Measurements from ENCODE around the gene TRIM22.
"Not testable (repeated sequence)": the region's sequence is repeated elsewhere in the genome, so short reads cannot be mapped to it uniquely, and the experiment has no call there.

The TRIM22 gene

GRCh38 chr11:5689551-5689983, at the start of gene TRIM22:
Gene TRIM22 (plus strand): TSS chr11:5689790. CDS start chr11:5696233, 6,443 bp downstream.
- TF ChIP-seq CTCF (IDR thresholded peaks at IDR 0.05; ENCODE audit: low read depth, low read length, missing control alignments) = no peak
- peak within 1 kb of the TSS; percentile 62 for H3K4me3 ChIP-seq (ENCODE audit: low read depth, low read length)
- peak; percentile 89 for DNase-seq (ENCODE audit: low read depth)

GRCh38 chr11:5639953-5640352, 49.6 kb upstream of the TRIM22 start:
- TF ChIP-seq CTCF (IDR thresholded peaks at IDR 0.05; ENCODE audit: low read depth, low read length, missing control alignments) = no peak
- no peak for DNase-seq (ENCODE audit: low read depth)

GRCh38 chr11:5643585-5643984, 46.0 kb upstream of the TRIM22 start:
- TF ChIP-seq CTCF (IDR thresholded peaks at IDR 0.05; ENCODE audit: low read depth, low read length, missing control alignments) = no peak
- no peak overlapping the region for H3K4me3 ChIP-seq (ENCODE audit: low read depth, low read length)
- DNase-seq (ENCODE audit: low read depth) = no peak

More at GRCh38 chr11:5639953-5640352, 49.6 kb upstream of the TRIM22 start:
- no peak overlapping the region for H3K4me3 ChIP-seq (ENCODE audit: low read depth, low read length)

- no peak for TF ChIP-seq CTCF (IDR thresholded peaks at IDR 0.05; ENCODE audit: low read depth, low read length, missing control alignments)
- no peak overlapping the region for H3K4me3 ChIP-seq (ENCODE audit: low read depth, low read length)
- no peak for DNase-seq (ENCODE audit: low read depth)
These were observed 43.5 kb upstream of the TRIM22 start for GRCh38 chr11:5646139-5646538.

GRCh38 chr11:5655474-5655873, 34.1 kb upstream of the TRIM22 start:
- TF ChIP-seq CTCF (IDR thresholded peaks at IDR 0.05; ENCODE audit: low read depth, low read length, missing control alignments) = no peak
- DNase-seq (ENCODE audit: low read depth) = no peak
- H3K4me3 ChIP-seq (ENCODE audit: low read depth, low read length) = no peak overlapping the region

GRCh38 chr11:5656956-5657355, 32.6 kb upstream of the TRIM22 start:
- DNase-seq (ENCODE audit: low read depth); H3K4me3 ChIP-seq (ENCODE audit: low read depth, low read length): not testable (repeated sequence)

GRCh38 chr11:5658318-5658717, 31.3 kb upstream of the TRIM22 start:
- no peak for TF ChIP-seq CTCF (IDR thresholded peaks at IDR 0.05; ENCODE audit: low read depth, low read length, missing control alignments)
- DNase-seq (ENCODE audit: low read depth) = no peak
- H3K4me3 ChIP-seq (ENCODE audit: low read depth, low read length) = no peak overlapping the region
